ENCODE measurements around the gene ANKRD31.

- TF ChIP-seq ZFP3 (CRISPR knock-in tag; IDR thresholded peaks at IDR 0.05) (no peak), ZNF70 (CRISPR knock-in tag; IDR thresholded peaks at IDR 0.05) (no peak)
Measured at GRCh38 chr5:75148051-75148450, 88.6 kb downstream of the ANKRD31 start.
